IMR-90 (cell line): ENCODE results near the gene SEC31B. TPM values are rescaled to one million over a fixed set of nuclear protein-coding genes. Genes with fewer than 3 reads are reported as not detected.

Experiments used
- ATAC-seq: fragments of 200-7000 bp; cut with Tn5 transposase; 2 replicates; pipeline ENCODE4 v1.9.1; 2020; ENCODE audit warnings: low read depth, mild to moderate bottlenecking, moderate library complexity
- BruUV-seq: library from RNA; stranded (reverse); fragments of 400-500 nt; replicated peaks from 2 replicates; lab custom pipeline; 2021; lab: Mats Ljungman, UMichigan
- CTCF ChIA-PET: fragments of 300-600 bp; formaldehyde crosslinking; extraction: SDS; loops from one replicate; lab custom pipeline; 2021; ENCODE audit warnings: antibody characterized with exemption; lab: Yijun Ruan, JAX
- POLR2A ChIA-PET: fragments of 300-600 bp; sonication (Branson Sonifier 250); formaldehyde crosslinking; loops from one replicate; lab custom pipeline; 2022; ENCODE audit warnings: antibody characterized with exemption; ENCODE audit not compliant: unreplicated experiment; lab: Charles Lee
- DNase-seq: peaks from one replicate; pipeline ENCODE4 v3.0.0; 2013
- H2AFZ ChIP-seq: replicated peaks from 2 replicates; pipeline ENCODE3; 2013; ENCODE audit warnings: low read length, mild to moderate bottlenecking; ENCODE audit not compliant: poor library complexity
- H2AK5ac ChIP-seq: 2 replicates; pipeline ENCODE4 v1.6.1; 2013; ENCODE audit warnings: low read depth, low read length, inconsistent platforms
- H2AK9ac ChIP-seq: replicated peaks from 2 replicates; pipeline ENCODE3; 2013; ENCODE audit warnings: mild to moderate bottlenecking, low read depth, low read length, moderate library complexity; ENCODE audit not compliant: poor library complexity
- H2BK120ac ChIP-seq: 2 replicates; pipeline ENCODE4 v1.6.1; 2013; ENCODE audit warnings: low read depth, low read length, inconsistent platforms
- H2BK15ac ChIP-seq: 3 replicates; pipeline ENCODE4 v1.6.1; 2013; ENCODE audit warnings: low read depth, low read length, inconsistent platforms
- H2BK20ac ChIP-seq: 2 replicates; pipeline ENCODE4 v1.6.1; 2013; ENCODE audit warnings: low read depth, mild to moderate bottlenecking, inconsistent platforms, low read length, moderate library complexity
- H2BK5ac ChIP-seq: 2 replicates; pipeline ENCODE4 v1.6.1; 2013; ENCODE audit warnings: mild to moderate bottlenecking, low read depth, low read length, inconsistent platforms; ENCODE audit not compliant: poor library complexity, severe bottlenecking
- H3K14ac ChIP-seq: replicated peaks from 2 replicates; pipeline ENCODE4 v1.6.1; 2013; ENCODE audit warnings: low read depth, low read length, inconsistent platforms
- H3K18ac ChIP-seq: 2 replicates; pipeline ENCODE4 v1.6.1; 2013; ENCODE audit warnings: low read depth, low read length, control low read depth
- H3K23ac ChIP-seq: 2 replicates; pipeline ENCODE4 v1.6.1; 2013; ENCODE audit warnings: low read depth, low read length, inconsistent platforms
- H3K27ac ChIP-seq: 2 replicates; pipeline ENCODE4 v1.5.1; 2013; ENCODE audit warnings: mild to moderate bottlenecking, control low read depth, low read length; ENCODE audit not compliant: insufficient read depth
- H3K27me3 ChIP-seq: 2 replicates; pipeline ENCODE4 v1.6.1; 2013; ENCODE audit warnings: low read length; ENCODE audit not compliant: control insufficient read depth, insufficient read depth
- H3K36me3 ChIP-seq: 2 replicates; pipeline ENCODE4 v1.6.1; 2013; ENCODE audit warnings: low read length, mixed read lengths; ENCODE audit not compliant: control insufficient read depth, insufficient read depth
- H3K4ac ChIP-seq: 2 replicates; pipeline ENCODE4 v1.6.1; 2013; ENCODE audit warnings: low read depth, low read length, inconsistent platforms
- H3K4me1 ChIP-seq: 2 replicates; pipeline ENCODE4 v1.6.1; 2013; ENCODE audit warnings: low read length, mixed read lengths; ENCODE audit not compliant: control insufficient read depth, insufficient read depth
- H3K4me2 ChIP-seq: 2 replicates; pipeline ENCODE4 v1.6.1; 2013; ENCODE audit warnings: low read depth, mild to moderate bottlenecking, control low read depth, low read length, moderate library complexity
- H3K4me3 ChIP-seq: 2 replicates; pipeline ENCODE4 v1.5.1; 2013; ENCODE audit warnings: low read depth, mild to moderate bottlenecking, control low read depth, low read length, moderate library complexity; ENCODE audit not compliant: insufficient read depth
- H3K56ac ChIP-seq: 2 replicates; pipeline ENCODE4 v1.6.1; 2013; ENCODE audit warnings: low read length, inconsistent platforms; ENCODE audit not compliant: insufficient read depth; ENCODE audit errors: extremely low read depth
- H3K79me1 ChIP-seq, 2 experiments: 2 replicates each; pipeline ENCODE4 v1.6.1; 2013; ENCODE audit warnings: low read length in 2 of 2, inconsistent platforms in 1 of 2, low read depth in 1 of 2
- H3K9ac ChIP-seq: 2 replicates; pipeline ENCODE4 v1.6.1; 2013; ENCODE audit warnings: low read depth, low read length, control low read depth
- H3K9me1 ChIP-seq: 2 replicates; pipeline ENCODE4 v1.6.1; 2013; ENCODE audit warnings: low read length, inconsistent platforms; ENCODE audit not compliant: insufficient read depth
- H3K9me3 ChIP-seq: 2 replicates; pipeline ENCODE4 v1.6.1; 2013; ENCODE audit warnings: low read length; ENCODE audit not compliant: control insufficient read depth, insufficient read depth
- H4K20me1 ChIP-seq: 2 replicates; pipeline ENCODE4 v1.6.1; 2013; ENCODE audit warnings: low read length, inconsistent platforms; ENCODE audit not compliant: insufficient read depth
- H4K5ac ChIP-seq: 2 replicates; pipeline ENCODE4 v1.6.1; 2013; ENCODE audit warnings: mild to moderate bottlenecking, low read depth, low read length, control low read depth
- H4K8ac ChIP-seq, 2 experiments: 2 replicates each; pipeline ENCODE4 v1.6.1; 2013; ENCODE audit warnings: low read depth in 2 of 2, low read length in 2 of 2, control low read depth in 1 of 2, inconsistent platforms in 1 of 2
- H4K91ac ChIP-seq: 2 replicates; pipeline ENCODE4 v1.6.1; 2013; ENCODE audit warnings: low read depth, low read length, inconsistent platforms; ENCODE audit not compliant: insufficient read depth
- BHLHE40 ChIP-seq: fragments of 150-350 bp; IDR thresholded peaks from 2 replicates; pipeline ENCODE4 v1.6.1; 2016; ENCODE audit warnings: mild to moderate bottlenecking, low read depth, low read length
- MAFK ChIP-seq: IDR thresholded peaks from 2 replicates; pipeline ENCODE4 v1.6.1; 2012; ENCODE audit warnings: low read depth, low read length, improper control_type of control experiment
- MAZ ChIP-seq: IDR thresholded peaks from 2 replicates; pipeline ENCODE4 v1.6.1; 2012; ENCODE audit warnings: low read depth, mild to moderate bottlenecking, low read length, improper control_type of control experiment, moderate library complexity, borderline replicate concordance
- NFE2L2 ChIP-seq: fragments of 150-350 bp; IDR thresholded peaks from 2 replicates; pipeline ENCODE4 v1.6.1; 2016; ENCODE audit warnings: low read depth, mild to moderate bottlenecking, low read length
- POLR2A ChIP-seq: IDR thresholded peaks from 2 replicates; pipeline ENCODE4 v1.6.1; 2012; ENCODE audit warnings: mild to moderate bottlenecking, low read depth, low read length
- RAD21 ChIP-seq: IDR thresholded peaks from 2 replicates; pipeline ENCODE4 v1.6.1; 2012; ENCODE audit warnings: low read length, improper control_type of control experiment
- RCOR1 ChIP-seq: IDR thresholded peaks from 2 replicates; pipeline ENCODE4 v1.6.1; 2012; ENCODE audit warnings: mild to moderate bottlenecking, low read length, improper control_type of control experiment; ENCODE audit not compliant: insufficient replicate concordance
- SMC3 ChIP-seq: fragments of 150-350 bp; IDR thresholded peaks from 2 replicates; pipeline ENCODE4 v1.6.1; 2016; ENCODE audit warnings: low read depth, mild to moderate bottlenecking, antibody characterized with exemption, low read length, moderate library complexity
- WGBS, 2 experiments: methylation state at CpG; one replicate each; pipeline versions ENCODE4 v1.1.5 to v1.1.7; 2013; ENCODE audit warnings: missing lambda C conversion rate in 2 of 2; ENCODE audit not compliant: insufficient read length in 1 of 2; ENCODE audit errors: extremely low coverage in 2 of 2; 5-methylcytosine and 5-hydroxymethylcytosine counted together
- dilution Hi-C: fragments of 300-500 bp; cut with HindIII; formaldehyde crosslinking; loops from one replicate; pipeline ENCODE4 v1.14.3; 2018; ENCODE audit warnings: low sequenced_read_pairs; ENCODE audit not compliant: unreplicated experiment
- in situ Hi-C: fragments of 300-500 bp; cut with MboI; formaldehyde crosslinking; loops from 3 replicates; pipeline ENCODE4 v1.14.3; 2019; ENCODE audit warnings: low sequenced_read_pairs, inconsistent platforms, mixed read lengths
- intact Hi-C: fragments of 100-400 bp; cut with micrococcal nuclease; formaldehyde crosslinking; loops from 2 replicates; pipeline ENCODE4 v1.10.0; 2022
- polyA plus RNA-seq, 3 experiments: library from polyadenylated mRNA; depleted of rRNA; stranded (reverse); fragments of >200 nt; gene quantifications; 2 replicates each; pipeline ENCODE4 v1.2.3, GENCODE V29; 2012; ENCODE audit warnings: low replicate concordance in 1 of 3
- total RNA-seq: library from RNA; depleted of rRNA; stranded (reverse); fragments of >200 nt; gene quantifications from 2 replicates; pipeline ENCODE4 v1.2.3, GENCODE V29; 2012
- TF ChIP-seq, protein P1 (sequence below): conservative IDR thresholded peaks from 2 replicates; pipeline ENCODE4 v1.5.1; 2012; ENCODE audit warnings: mild to moderate bottlenecking, low read depth, low read length, improper control_type of control experiment

SEC31B gene
- total and polyA plus RNA-seq, 2 of the 4 experiments (the other 2 are of a cell fraction) = 1.3 to 8.1 TPM

DNA sequence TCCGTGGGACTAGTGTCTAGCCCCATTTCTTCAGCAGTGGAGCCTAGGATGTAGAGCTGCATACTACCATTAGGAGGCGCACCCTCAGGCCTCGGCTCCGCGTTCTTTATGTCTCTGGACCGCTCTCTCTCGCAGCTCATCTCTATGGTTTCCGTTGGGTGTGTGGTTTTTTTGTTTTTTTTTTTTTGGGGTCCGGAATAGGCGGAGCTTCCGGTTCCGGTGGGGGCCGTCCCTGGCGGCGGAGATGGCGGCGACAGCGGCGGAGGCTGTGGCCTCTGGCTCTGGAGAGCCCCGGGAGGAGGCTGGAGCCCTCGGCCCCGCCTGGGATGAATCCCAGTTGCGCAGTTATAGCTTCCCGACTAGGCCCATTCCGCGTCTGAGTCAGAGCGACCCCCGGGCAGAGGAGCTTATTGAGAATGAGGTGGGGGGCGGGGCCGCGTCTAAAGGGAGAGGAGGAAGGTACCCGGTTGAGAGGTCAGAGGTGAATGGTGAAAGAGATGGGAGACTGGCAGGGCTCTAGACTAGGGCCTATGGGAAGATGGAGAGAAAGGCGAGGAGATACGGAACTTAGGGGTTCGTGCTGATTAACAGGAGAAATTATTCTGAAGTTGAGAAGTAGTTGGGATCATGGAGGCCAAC lies 16.2 kb upstream of the SEC31B start, which contains the start of gene HIF1AN:
TSS of gene HIF1AN (plus strand) at position 229 of the 639 bp plus-strand sequence. CDS start at position 245, 16 bp downstream.
- H3K56ac ChIP-seq = peak within 1 kb of the TSS; percentile 47; the same call in 1 of the 2 replicates
- H2AFZ ChIP-seq = peak within 1 kb of the TSS; percentile 93
- H4K20me1 ChIP-seq = 0 out of 2 replicates have a peak, but pooled peaks cover 6% of the 10 kb centered on the region
- H3K4me2 ChIP-seq = peak within 1 kb of the TSS; percentile 80
- peak within 1 kb of the TSS; percentile 10 for H2BK5ac ChIP-seq
- peak within 1 kb of the TSS; percentile 58 for H4K91ac ChIP-seq
- in situ Hi-C loops = no loop called here
- no peak within 1 kb of the TSS for H2BK15ac ChIP-seq
- TF ChIP-seq RAD21 (peak; percentile 25; the same call in 1 of the 2 replicates), NFE2L2 (no peak), SMC3 (peak; percentile 31; the same call in 1 of the 2 replicates), RCOR1 (peak; percentile 78), MAZ (peak; percentile 90; the same call in 1 of the 2 replicates), BHLHE40 (no peak), POLR2A (peak; percentile 82), MAFK (no peak)
- TF ChIP-seq, protein P1, sequence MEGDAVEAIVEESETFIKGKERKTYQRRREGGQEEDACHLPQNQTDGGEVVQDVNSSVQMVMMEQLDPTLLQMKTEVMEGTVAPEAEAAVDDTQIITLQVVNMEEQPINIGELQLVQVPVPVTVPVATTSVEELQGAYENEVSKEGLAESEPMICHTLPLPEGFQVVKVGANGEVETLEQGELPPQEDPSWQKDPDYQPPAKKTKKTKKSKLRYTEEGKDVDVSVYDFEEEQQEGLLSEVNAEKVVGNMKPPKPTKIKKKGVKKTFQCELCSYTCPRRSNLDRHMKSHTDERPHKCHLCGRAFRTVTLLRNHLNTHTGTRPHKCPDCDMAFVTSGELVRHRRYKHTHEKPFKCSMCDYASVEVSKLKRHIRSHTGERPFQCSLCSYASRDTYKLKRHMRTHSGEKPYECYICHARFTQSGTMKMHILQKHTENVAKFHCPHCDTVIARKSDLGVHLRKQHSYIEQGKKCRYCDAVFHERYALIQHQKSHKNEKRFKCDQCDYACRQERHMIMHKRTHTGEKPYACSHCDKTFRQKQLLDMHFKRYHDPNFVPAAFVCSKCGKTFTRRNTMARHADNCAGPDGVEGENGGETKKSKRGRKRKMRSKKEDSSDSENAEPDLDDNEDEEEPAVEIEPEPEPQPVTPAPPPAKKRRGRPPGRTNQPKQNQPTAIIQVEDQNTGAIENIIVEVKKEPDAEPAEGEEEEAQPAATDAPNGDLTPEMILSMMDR = peak; percentile 93
- peak within 1 kb of the TSS; percentile 45 for H2BK120ac ChIP-seq
- peak within 1 kb of the TSS; percentile 32 for H3K23ac ChIP-seq
- H4K8ac ChIP-seq = peak within 1 kb of the TSS; percentile 52 to 96
- H3K4ac ChIP-seq = peak within 1 kb of the TSS; percentile 59
- TSS peak; percentile 82 for BruUV-seq
- DNase-seq (peak; percentile 95), ATAC-seq (peak; percentile 100)
- no peaks in the 10 kb centered on the region for H3K9me3 ChIP-seq
- intact Hi-C loops = loop anchor here (1.0 kb wide), 2 partner anchors 336 to 342 kb away; no protein-coding TSS in a partner anchor
- peaks cover 17% of the 10 kb centered on the region for H3K36me3 ChIP-seq
- POLR2A ChIA-PET = interaction anchor here (0.6 to 0.9 kb wide), 3 partner anchors 9 to 378 kb away, joined by 3 to 10 read pairs (median 6); no protein-coding TSS in a partner anchor
- peak within 1 kb of the TSS; percentile 47 for H4K5ac ChIP-seq
- H3K9ac ChIP-seq = peak within 1 kb of the TSS; percentile 67
- 0 out of 2 replicates have a peak within 1 kb of the TSS, but pooled peaks have one; percentile 30 for H2BK20ac ChIP-seq
- H3K79me1 ChIP-seq = peaks cover 23 to 39% of the 10 kb centered on the region in 2 experiments
- peaks cover 1% of the 10 kb centered on the region; the same call in 1 of the 2 replicates for H3K4me1 ChIP-seq
- H3K18ac ChIP-seq = peak within 1 kb of the TSS; percentile 7
- H3K14ac ChIP-seq = peak within 1 kb of the TSS; percentile 87
- H3K27ac ChIP-seq = peak within 1 kb of the TSS; percentile 57; the same call in 1 of the 2 replicates
- CTCF ChIA-PET = interaction anchor here (0.5 to 2.1 kb wide), 9 partner anchors 9 to 342 kb away, joined by 3 to 5 read pairs (median 3); no protein-coding TSS in a partner anchor
- 0% methylated on average over 11 of the region's 35 CpGs; no CpG with 5 or more reads in 1 of the 2 experiments for WGBS, 2 experiments
- peak within 1 kb of the TSS; percentile 68 for H3K4me3 ChIP-seq
- H2AK9ac ChIP-seq = peak within 1 kb of the TSS; percentile 32
- dilution Hi-C loops = no loop called here
- H2AK5ac ChIP-seq = peak within 1 kb of the TSS; percentile 10
- 0 out of 2 replicates have a peak, but pooled peaks cover 3% of the 10 kb centered on the region for H3K9me1 ChIP-seq
- H3K27me3 ChIP-seq = no peaks in the 10 kb centered on the region
